BLaER1 (cell line): ENCODE measurements around the gene FUT8.

Experiments used
- H3K27ac ChIP-seq: shearing (Covaris generic); formaldehyde crosslinking; 2 replicates; pipeline ENCODE4 v1.8.1; 2022
- H3K27me3 ChIP-seq: shearing (Covaris generic); formaldehyde crosslinking; 2 replicates; pipeline ENCODE4 v1.8.1; 2022
- H3K36me3 ChIP-seq: shearing (Covaris generic); formaldehyde crosslinking; 2 replicates; pipeline ENCODE4 v1.8.1; 2022
- H3K4me1 ChIP-seq: shearing (Covaris generic); formaldehyde crosslinking; 2 replicates; pipeline ENCODE4 v1.8.1; 2022
- H3K4me2 ChIP-seq: shearing (Covaris generic); formaldehyde crosslinking; 2 replicates; pipeline ENCODE4 v1.8.1; 2022
- H3K4me3 ChIP-seq: shearing (Covaris generic); formaldehyde crosslinking; 2 replicates; pipeline ENCODE4 v1.8.1; 2022
- H3K9ac ChIP-seq: shearing (Covaris generic); formaldehyde crosslinking; 2 replicates; pipeline ENCODE4 v1.8.1; 2022
- H3K9me3 ChIP-seq: shearing (Covaris generic); formaldehyde crosslinking; 2 replicates; pipeline ENCODE4 v1.8.1; 2022
- H4K20me1 ChIP-seq: shearing (Covaris generic); formaldehyde crosslinking; 2 replicates; pipeline ENCODE4 v1.8.1; 2022
- Cebpa-rat ChIP-seq: shearing (Covaris generic); IDR thresholded peaks from 2 replicates; pipeline ENCODE4 v1.8.1; 2022

Gene FUT8

GRCh38 chr14:65756880-65757279 lies 344.4 kb downstream of the FUT8 start:
- 0 out of 2 replicates have a peak, but pooled peaks cover 3% of the 10 kb centered on the region for H3K9me3 ChIP-seq
- no peak overlapping the region for H3K9ac ChIP-seq
- H3K27me3 ChIP-seq, result no peaks in the 10 kb centered on the region
- H3K36me3 ChIP-seq, result no peaks in the 10 kb centered on the region
- TF ChIP-seq Cebpa-rat, result no peak
- no peak overlapping the region for H3K4me3 ChIP-seq
- no peak overlapping the region for H3K4me2 ChIP-seq
- no peak overlapping the region for H3K27ac ChIP-seq
- no peaks in the 10 kb centered on the region for H4K20me1 ChIP-seq
- H3K4me1 ChIP-seq, result no peaks in the 10 kb centered on the region

DNA sequence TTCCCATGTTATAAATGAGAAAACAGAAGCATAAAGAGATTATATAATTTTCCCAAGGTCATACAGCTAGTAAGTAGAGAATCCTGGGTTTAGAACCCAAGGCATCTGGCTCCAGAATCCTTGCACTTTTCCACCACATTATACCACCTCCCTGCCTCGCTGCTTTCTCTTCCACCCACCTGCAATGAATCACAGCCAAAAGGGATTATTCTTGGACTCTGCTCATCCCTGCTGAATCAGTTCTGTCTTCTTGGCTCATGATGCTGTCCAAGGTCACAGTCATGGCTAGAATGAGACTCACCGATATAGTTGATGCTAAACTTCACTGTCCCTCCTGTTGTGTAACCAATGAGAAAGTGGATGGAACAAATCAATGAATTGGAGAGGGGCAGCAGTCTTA lies 356.6 kb downstream of the FUT8 start:
- H3K36me3 ChIP-seq, result no peaks in the 10 kb centered on the region
- H3K27me3 ChIP-seq, result no peaks in the 10 kb centered on the region
- H4K20me1 ChIP-seq, result no peaks in the 10 kb centered on the region
- H3K4me3 ChIP-seq, result no peak overlapping the region
- no peak for TF ChIP-seq Cebpa-rat
- H3K27ac ChIP-seq, result no peak overlapping the region
- no peaks in the 10 kb centered on the region for H3K9me3 ChIP-seq
- H3K4me2 ChIP-seq, result no peak overlapping the region
- H3K4me1 ChIP-seq, result 0 out of 2 replicates have a peak, but pooled peaks cover 4% of the 10 kb centered on the region
- no peak overlapping the region for H3K9ac ChIP-seq

- Histone ChIP-seq H3K36me3 (no peaks in the 10 kb centered on the region), H3K9me3 (no peaks in the 10 kb centered on the region), H3K4me1 (no peaks in the 10 kb centered on the region), H3K27ac (no peak overlapping the region), H4K20me1 (no peaks in the 10 kb centered on the region), H3K4me2 (no peak overlapping the region), H3K27me3 (no peaks in the 10 kb centered on the region), H3K4me3 (no peak overlapping the region), H3K9ac (no peak overlapping the region)
- no peak for TF ChIP-seq Cebpa-rat
These were observed 358.2 kb downstream of the FUT8 start for GRCh38 chr14:65770681-65771080.

DNA sequence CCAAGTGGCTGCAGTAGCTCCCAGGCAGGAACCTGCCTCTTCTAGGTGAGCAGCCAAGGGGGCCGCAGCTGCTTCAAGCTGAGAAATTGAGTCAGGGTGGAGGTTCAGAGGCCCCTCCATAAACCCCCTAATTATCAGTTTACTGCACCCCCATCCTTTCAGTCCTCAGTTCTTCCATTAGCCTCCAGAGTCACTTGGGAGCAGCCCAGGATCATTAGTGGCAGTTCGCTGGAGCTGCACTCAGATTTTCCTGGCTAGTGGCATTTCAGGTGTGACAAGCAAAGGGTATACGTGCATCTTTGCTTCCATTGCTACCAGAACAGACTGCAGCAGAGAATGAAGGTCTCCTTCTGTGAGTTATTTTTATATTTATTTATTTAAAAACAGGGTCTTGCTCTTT lies 358.7 kb downstream of the FUT8 start:
- no peak overlapping the region for H3K9ac ChIP-seq
- H4K20me1 ChIP-seq, result no peaks in the 10 kb centered on the region
- H3K27ac ChIP-seq, result no peak overlapping the region
- H3K4me3 ChIP-seq, result no peak overlapping the region
- no peaks in the 10 kb centered on the region for H3K4me1 ChIP-seq
- H3K36me3 ChIP-seq, result no peaks in the 10 kb centered on the region
- no peaks in the 10 kb centered on the region for H3K27me3 ChIP-seq
- H3K9me3 ChIP-seq, result no peaks in the 10 kb centered on the region
- H3K4me2 ChIP-seq, result no peak overlapping the region
- no peak for TF ChIP-seq Cebpa-rat

- no peaks in the 10 kb centered on the region for H4K20me1 ChIP-seq
- H3K9ac ChIP-seq, result no peak overlapping the region
- no peaks in the 10 kb centered on the region for H3K9me3 ChIP-seq
- no peak overlapping the region for H3K27ac ChIP-seq
- H3K36me3 ChIP-seq, result no peaks in the 10 kb centered on the region
- no peak overlapping the region for H3K4me2 ChIP-seq
- TF ChIP-seq Cebpa-rat, result no peak
- no peak overlapping the region for H3K4me3 ChIP-seq
- no peaks in the 10 kb centered on the region for H3K4me1 ChIP-seq
- no peaks in the 10 kb centered on the region for H3K27me3 ChIP-seq
These were observed 359.9 kb downstream of the FUT8 start for GRCh38 chr14:65772466-65772865.

DNA sequence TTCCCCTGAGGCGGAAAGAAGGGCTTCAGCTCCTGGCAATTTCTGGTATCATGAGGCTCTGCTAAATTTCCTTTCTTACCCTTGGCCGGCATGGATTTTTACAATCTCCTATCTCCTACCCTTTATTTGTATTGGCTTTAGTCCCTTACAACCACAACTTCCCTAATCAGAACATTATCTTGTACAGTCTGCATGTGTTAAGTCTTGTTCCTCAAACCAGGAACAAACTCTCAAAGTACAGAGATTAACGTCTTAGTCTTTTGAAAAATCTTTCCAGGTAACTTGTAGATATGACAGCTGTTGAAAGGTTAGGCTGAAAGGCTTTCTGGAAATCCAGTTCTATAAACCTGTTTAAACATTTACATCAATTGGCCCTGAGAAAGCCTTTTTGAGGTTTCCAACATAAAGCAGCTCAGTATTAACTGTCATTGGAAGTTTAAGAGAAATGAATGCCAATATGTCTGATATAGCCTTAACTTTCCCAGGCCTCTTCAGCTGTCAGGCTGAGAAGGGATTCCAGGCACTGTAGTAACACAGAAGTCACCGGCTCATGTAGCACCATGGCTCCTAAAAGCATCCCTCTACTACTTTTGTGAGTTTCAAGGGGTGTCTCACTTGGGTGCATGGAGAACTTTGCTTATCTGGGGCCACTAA lies 360.5 kb downstream of the FUT8 start:
- no peaks in the 10 kb centered on the region for H3K27me3 ChIP-seq
- H3K9ac ChIP-seq, result no peak overlapping the region
- no peaks in the 10 kb centered on the region for H3K9me3 ChIP-seq
- no peaks in the 10 kb centered on the region for H3K4me1 ChIP-seq
- no peaks in the 10 kb centered on the region for H4K20me1 ChIP-seq
- no peak for TF ChIP-seq Cebpa-rat
- H3K4me2 ChIP-seq, result no peak overlapping the region
- H3K36me3 ChIP-seq, result no peaks in the 10 kb centered on the region
- H3K27ac ChIP-seq, result no peak overlapping the region
- H3K4me3 ChIP-seq, result no peak overlapping the region

GRCh38 chr14:65774041-65774440 lies 361.5 kb downstream of the FUT8 start:
- Histone ChIP-seq H3K27ac (no peak overlapping the region), H3K27me3 (no peaks in the 10 kb centered on the region), H3K36me3 (no peaks in the 10 kb centered on the region), H3K4me3 (no peak overlapping the region), H4K20me1 (no peaks in the 10 kb centered on the region), H3K9me3 (no peaks in the 10 kb centered on the region), H3K9ac (no peak overlapping the region), H3K4me2 (no peak overlapping the region), H3K4me1 (no peaks in the 10 kb centered on the region)
- no peak for TF ChIP-seq Cebpa-rat

GRCh38 chr14:65776193-65776852 lies 363.8 kb downstream of the FUT8 start:
- H3K4me1 ChIP-seq, result no peaks in the 10 kb centered on the region
- no peaks in the 10 kb centered on the region for H3K36me3 ChIP-seq
- H4K20me1 ChIP-seq, result no peaks in the 10 kb centered on the region
- no peak for TF ChIP-seq Cebpa-rat
- H3K27ac ChIP-seq, result no peak overlapping the region
- no peaks in the 10 kb centered on the region for H3K27me3 ChIP-seq
- H3K4me2 ChIP-seq, result no peak overlapping the region
- no peaks in the 10 kb centered on the region for H3K9me3 ChIP-seq
- H3K4me3 ChIP-seq, result no peak overlapping the region
- H3K9ac ChIP-seq, result no peak overlapping the region

DNA sequence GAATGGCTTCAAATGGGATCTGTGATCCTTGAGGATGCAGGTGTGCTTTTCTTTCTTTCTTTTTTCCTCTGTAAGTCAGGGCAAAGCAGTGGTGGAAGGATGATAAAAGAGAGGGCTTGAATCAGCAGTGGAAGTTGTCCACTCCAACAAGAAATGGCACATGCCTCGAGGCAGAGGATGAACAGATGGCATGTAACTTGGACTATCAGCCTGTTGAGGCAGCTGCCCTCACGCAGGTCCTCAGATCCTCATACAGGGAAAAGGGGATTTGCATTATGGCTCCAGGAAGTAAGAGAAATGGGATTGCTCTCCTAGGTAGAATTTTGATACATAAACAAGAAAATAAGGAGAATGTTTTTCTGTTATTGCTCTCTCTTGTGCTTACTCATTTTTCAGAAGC lies 368.0 kb downstream of the FUT8 start:
- Histone ChIP-seq H3K9ac (no peak overlapping the region), H4K20me1 (no peaks in the 10 kb centered on the region), H3K9me3 (no peaks in the 10 kb centered on the region), H3K4me3 (no peak overlapping the region), H3K36me3 (no peaks in the 10 kb centered on the region), H3K4me2 (no peak overlapping the region), H3K27me3 (no peaks in the 10 kb centered on the region), H3K4me1 (no peaks in the 10 kb centered on the region), H3K27ac (no peak overlapping the region)
- no peak for TF ChIP-seq Cebpa-rat

DNA sequence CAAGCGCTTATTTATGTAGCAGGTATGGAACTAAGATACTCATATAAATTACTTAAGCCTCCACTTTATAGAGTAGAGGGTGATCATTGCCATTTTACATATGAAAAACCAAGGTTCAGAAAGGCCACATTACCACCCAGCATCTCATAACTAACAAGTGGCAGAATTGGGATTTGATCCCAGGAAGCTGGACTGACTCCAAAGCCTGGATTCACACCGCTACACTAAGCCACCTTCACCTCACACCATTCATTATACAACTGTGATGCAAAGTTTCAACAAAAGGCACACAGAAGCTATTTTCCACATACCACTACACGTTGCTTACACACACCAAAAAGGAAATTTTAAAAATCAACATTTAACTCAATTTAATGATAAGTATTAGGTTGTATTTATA lies 370.6 kb downstream of the FUT8 start:
- Histone ChIP-seq H3K4me1 (peaks cover 8% of the 10 kb centered on the region), H3K4me2 (no peak overlapping the region), H3K4me3 (no peak overlapping the region), H4K20me1 (no peaks in the 10 kb centered on the region), H3K36me3 (no peaks in the 10 kb centered on the region), H3K27ac (no peak overlapping the region), H3K27me3 (no peaks in the 10 kb centered on the region), H3K9ac (no peak overlapping the region), H3K9me3 (no peaks in the 10 kb centered on the region)
- no peak for TF ChIP-seq Cebpa-rat
